HG03521 (cell line): ENCODE data around the gene OR5B21.

ENCODE experiments used
- ATAC-seq: cut with Tn5 transposase; IDR thresholded peaks from one replicate; pipeline ENCODE4 v1.9.1; 2021; ENCODE audit warnings: mild to moderate bottlenecking, moderate library complexity; ENCODE audit not compliant: unreplicated experiment

Gene OR5B21

DNA sequence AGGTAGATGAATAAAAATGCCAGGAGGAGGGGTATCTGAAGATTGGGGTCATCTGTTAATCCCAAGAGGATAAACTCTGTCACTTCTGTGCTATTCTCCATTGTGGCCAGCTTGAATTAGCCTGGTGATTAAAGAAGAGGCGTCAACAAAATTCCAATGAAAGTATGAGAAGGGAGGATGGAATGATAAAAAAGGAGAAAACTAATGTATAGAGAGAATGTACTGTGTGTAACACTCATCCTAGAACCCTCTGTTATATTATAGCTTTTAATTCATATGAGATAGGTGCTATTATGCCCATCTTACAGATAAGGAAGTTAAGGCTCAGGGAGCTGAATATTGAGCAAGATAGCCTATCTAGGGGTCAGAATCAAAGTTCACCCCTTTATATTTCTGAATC, at the start of gene OR5B21:
Gene OR5B21, minus strand, starts transcription at position 101 of the 400 bp plus-strand sequence. Its CDS starts 0 bp downstream, at position 101.
- ATAC-seq, result no peak

DNA sequence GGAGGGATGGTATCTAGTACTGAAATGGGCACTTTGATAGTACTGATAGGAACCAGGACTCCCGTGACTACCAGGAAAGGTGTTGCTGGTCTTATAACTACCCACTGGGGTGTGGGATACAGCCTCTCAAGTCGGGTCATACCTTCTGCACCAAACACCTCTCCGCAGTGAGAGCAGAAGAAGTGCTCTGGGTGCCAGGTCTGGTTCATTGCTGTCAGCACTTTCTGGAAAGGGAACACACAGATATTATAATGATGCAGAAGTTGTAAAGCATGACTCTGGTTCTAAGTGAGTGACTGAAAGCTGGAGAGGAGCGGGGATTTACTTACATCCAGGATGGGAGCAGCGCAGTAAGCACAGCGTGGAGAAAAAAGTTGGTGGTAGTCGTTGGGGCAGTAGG, 41.7 kb upstream of the OR5B21 start:
- ATAC-seq, result no peak

DNA sequence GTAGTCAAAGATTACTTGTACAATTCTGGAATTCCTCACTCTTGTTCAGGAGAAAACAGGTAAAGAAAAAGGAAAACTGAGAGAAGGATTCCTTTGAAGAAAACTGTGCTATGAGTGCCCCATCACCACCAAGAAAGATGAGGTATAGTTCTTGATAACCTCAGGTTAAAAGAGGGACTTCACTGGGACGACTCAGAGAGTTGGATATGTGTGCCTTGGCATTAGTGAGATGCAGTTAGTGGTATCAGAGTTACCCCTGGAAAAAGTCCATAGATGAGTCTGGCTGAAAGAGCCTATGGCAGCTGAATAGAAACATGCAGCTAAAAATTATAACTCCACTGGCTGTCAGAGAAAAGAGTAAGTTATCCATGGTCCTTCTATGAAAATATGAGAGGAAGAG, 38.9 kb upstream of the OR5B21 start:
- ATAC-seq, result no peak

DNA sequence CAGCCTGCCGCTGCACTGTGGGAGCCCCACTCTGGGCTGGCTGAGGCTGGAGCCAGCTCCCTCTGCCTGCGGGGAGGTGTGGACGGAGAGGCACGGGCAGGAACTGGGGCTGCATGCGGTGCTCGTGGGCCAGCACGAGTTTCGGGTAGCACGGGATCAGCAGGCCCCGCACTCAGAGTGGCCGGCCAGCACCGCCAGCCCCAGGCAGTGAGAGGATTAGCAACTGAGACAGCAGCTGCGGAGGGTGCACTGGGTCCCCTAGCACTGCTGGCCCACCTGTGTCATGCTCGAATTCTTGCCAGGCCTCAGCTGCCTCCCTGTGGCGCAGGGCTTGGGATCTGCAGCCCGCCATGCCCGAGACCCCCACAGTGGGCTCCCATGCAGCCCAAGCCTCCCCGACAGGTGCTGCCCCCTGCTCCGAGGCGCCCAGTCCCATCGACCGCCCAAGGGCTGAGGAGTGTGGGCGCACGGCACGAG, 24.0 kb upstream of the OR5B21 start:
- ATAC-seq, result no peak

DNA sequence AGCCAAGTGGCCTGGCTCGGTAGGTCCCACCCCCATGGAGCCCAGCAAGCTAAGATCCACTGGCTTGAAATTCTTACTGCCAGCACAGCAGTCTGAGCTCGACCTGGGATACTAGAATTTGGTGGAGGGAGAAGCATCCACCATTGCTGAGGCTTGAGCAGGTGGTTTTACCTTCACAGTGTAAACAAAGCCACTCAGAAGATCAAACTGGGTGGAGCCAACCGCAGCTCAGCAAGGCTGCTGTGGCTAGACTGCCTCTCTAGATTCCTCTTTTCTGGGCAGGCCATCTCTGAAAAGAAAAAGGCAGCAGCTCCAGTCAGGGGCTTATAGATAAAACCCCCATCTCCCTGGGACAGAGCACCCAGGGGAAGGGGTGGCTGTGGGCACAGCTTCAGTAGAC, 22.3 kb upstream of the OR5B21 start:
- ATAC-seq, result no peak

DNA sequence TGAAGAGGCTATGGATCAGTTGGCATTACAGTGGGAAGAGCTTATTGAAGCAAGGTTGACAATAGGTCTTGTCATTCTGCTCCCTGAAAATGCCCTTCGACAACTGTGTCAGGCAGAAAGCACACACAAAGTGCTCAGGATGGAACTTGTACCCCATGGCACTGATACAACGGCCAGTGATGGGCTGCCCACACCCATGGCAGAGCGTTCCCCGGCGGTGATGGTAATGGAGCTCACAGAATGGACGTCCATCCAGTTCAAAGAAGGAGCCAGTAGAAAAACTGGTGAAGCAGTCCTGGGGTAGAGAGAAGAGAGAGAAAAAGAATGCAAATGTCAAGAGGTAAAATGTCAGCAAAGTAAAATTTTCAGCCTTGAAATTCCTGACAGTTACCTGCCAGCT, 19.5 kb upstream of the OR5B21 start:
- no peak for ATAC-seq

DNA sequence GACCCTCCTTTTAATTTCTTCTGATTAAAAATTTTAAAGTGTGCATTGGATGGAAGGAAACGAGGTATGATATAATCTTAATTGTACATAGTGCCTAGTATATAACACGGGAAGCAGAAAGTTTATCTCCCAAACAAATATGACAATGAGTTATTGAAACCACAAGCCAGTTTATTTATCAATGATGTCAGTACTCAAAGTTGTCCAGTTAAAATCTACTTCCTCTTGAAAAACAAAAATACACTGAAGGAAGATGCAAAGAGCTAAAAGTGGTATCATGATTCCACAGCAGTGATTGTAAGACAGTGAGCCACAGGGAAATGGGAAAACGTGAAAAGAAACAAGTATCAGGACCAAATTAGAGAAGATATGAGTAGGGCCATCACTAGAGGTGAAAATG, 18.8 kb upstream of the OR5B21 start:
- ATAC-seq, result no peak

DNA sequence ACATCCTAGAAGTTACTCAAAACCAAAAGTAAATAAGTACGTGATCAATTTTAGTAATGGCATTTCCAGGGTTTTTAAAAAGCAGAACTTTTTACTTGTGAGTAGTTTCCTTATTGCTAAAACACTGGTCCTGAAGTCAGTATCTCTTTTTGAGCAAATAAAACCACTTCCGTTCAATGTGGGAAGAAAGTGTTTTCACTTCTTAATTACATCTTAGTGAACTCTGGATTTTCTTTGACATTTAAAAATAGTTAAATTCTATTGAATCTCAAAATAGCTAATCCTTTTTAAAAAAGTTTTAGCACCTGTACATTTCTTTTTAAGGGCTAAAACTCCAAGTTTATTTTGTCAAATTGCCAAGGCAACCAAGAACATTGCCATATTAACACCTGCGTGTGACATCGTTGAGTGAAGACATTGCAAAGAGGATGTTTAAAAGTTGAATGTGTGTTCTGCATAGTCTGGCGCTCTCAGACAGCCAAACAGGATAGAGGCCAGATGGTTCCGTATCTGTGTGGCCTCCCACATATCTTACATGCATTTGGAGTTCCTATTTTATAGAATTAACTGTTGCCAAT, 17.2 kb upstream of the OR5B21 start:
- peak; percentile 93 for ATAC-seq

DNA sequence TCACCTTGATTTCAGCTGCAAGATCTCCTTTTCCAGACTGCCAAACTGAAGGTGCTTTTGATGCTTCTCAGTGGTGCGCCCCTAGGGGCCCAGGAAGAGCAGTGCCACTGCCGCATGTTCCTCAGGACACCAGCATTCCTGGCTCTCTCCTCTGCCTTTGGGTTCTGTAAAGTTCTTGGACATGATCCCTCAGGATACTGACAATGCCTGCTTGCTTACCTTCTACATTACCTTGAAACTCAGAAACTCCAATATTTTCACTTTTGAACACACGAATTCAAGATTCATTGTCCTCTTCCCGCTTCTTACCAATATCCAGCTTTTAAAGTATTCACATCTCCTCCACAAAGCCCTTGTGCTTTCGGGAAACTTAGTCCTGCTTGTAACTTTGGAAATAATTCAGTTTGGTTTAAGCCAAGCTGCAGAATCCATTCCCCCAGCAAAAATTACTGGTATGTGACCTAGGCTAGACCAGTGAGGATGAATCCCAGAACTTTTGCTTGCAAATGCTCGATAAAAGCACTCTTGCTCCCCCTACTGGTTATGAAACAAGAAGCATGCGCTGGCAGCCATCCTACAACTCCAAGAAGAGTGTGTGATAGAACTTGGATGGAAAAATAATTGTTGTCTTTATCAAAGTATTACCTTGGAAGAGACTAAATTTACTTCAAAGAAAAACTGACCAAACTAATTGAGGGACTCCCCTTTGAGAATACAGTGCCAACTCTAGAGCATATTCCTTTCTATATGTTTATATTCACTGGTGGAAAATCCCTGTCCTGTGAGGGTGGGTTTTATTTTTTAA, 16.5 kb upstream of the OR5B21 start:
- ATAC-seq, result peak; percentile 27

DNA sequence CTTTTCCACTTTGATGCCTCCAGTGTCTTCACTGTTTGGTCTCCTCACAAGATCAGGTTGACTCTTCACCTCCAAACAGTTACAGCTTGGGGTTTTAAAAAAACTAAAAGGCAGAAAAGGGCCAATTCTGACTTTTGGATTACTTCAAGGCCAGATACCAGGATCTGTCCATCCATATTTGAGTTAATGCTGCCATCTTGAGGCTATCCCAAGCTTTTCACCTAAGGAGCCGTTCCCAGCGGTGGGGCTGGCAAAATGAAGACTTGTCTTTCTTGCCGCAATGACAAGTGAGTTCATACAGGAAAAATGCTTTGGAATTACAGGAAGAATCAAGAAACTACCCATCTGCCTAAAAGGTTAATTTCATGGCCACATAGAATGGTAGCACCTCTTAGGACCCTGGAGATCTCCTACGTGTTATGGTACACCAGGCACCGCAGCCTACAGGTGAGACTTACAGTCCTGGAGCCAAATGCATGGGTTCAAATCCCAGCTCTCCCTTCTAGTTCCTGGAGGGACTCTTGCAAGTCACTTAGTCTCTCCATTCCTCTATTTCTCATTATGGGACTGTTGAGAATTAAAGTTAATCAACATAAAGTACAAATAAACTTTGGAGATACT, 6.0 kb upstream of the OR5B21 start:
- no peak for ATAC-seq

DNA sequence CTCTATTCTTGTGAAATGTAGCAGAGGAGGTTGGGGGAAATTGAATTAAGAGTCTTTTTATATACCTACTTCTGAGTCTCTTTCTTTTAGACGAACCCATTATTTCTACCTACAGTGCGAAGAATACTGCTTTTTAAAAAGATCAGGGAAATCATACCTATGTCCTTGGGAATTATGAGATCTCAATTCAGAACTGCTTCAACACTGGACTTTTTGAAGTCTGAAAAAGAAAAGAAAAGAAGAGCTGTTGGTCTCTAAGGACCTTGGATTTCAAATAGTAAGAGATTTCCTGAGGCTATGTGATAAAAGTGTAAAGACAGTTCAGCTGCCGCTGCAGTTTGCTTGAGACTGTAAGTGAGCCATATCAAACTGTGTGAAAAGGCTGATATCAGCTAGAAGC, 3.7 kb upstream of the OR5B21 start:
- no peak for ATAC-seq

DNA sequence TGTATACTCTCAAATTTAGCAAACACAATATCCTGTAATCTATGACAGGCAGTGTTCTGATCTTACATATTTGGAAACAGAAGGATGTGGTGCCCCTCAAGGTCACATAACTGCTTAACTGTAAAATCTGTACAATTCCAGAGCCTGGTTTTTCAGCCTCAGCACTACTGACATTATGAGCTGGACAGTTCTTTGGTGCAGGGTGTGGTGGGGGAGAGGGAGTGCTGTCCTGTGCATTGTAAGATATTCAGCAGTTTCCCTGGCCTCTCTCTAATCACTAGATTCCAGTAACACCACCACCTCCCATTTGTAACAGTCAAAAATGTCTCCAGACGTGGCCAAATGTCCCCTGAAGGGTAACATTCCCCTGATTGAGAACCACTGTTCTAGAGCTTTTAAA, 1.8 kb upstream of the OR5B21 start:
- no peak for ATAC-seq

DNA sequence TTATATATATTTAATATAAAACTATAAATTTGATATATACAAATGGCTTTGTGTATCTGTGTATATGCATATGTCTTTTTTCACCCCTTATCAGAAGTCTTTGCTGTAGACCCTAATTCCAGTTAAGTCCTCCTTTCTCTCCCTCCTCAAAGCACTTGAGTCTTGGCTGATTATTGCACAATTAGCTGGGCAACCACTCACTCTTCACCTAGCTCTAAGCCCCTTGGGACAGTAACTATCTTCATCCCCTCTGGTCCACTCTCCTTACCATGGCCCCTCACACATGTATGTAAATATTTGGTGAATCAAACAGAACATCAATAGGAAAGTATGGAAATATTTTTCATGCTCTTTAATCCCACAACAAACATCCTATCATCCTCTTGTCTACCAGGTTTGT, 909 bp upstream of the OR5B21 start:
- no peak for ATAC-seq

DNA sequence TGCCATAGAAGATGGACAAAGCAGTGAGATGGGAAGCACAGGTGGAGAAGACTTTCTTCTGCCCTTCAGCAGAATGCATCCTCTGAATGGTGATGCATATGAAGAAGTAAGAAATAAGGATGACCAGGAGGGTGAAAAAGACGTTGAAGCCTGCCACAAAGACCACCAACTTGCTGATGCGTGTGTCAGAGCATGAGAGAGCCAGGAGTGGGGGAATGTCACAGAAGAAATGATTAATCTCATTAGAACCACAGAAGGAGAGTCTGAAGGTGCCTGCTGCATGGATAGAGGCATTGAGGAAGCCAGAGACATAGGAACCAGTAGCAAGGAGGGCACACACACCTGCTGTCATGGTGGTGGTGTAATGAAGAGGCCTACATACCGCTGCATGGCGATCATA, 550 bp downstream of the OR5B21 start:
- ATAC-seq, result no peak

DNA sequence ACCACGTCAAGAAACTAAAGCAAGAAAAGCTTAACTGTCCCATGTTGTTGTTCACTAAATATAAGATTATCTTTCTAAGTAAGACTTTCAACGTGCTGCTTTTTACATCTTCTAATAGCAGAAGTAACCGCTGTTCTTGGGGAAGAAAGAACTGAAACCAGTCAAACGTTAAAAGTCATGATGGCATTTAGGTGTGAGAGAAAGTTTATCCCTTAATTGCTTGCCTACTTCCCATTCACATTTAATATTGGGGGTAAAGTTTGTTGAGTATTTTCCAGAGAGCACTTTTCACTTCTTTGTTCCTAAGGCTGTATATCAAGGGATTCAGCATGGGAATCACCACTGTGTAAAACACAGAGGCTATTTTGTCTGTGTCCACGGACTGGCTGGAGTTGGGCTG, 970 bp downstream of the OR5B21 start:
- ATAC-seq, result no peak

DNA sequence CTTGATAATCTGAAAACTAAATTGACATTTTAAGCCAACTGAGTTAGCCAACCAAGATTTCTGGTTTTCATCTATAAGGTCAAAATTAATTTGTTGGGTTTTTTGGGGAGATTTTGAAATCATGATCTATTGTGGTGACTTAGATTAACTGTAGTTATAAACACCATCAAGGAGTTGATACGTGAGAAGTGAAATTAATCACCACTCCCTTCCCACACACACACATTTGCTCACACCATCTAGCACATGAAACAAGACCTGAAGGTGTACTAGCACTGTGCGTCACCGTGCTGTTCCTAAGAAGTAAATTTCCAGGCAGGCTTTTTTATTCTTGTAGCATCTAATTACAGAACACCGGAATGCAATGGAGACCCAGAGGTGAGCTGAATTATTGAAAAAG, 2.1 kb downstream of the OR5B21 start:
- no peak for ATAC-seq

DNA sequence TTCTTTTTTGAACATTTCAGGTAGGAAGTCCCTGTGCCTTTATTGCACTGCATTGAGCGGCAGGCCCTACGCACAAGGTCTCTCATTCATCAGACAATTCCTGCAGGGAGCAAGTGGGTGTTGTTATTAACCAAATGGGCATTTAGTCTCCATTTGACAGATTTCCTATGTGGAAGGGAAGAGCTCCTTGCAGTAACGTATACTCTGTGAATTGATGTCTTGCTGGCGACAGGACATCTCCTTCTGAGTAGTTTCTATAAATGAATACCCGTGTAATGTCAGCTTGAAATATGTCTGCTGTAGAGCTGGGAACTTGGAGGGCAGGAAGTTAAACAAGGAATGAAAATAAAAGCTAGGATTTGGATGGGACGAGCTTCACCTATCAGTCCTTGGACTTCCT, 3.7 kb downstream of the OR5B21 start:
- ATAC-seq, result no peak

DNA sequence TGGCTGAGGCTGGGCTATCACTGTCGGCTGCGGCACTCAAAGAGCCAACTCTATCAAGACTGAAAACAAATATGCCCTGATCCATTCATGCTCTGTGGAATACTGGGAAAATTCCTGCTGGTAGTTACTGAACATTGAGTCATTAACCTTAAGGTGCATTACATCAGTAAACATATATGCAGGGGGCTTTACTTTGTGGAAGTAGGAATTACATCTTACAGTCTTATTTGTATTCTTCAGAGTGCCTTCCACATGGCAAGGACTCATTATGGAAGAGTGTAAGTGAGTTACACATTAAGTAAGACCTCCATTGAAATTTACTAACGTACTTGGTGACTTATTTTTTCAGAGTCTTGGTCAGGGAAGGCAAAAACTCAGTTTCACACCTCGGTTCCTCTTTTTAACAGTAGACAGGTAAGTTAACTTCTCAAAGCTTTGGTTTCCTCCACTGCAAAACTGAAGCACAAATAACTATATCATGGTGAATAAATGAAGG, 4.5 kb downstream of the OR5B21 start:
- peak; percentile 93 for ATAC-seq

DNA sequence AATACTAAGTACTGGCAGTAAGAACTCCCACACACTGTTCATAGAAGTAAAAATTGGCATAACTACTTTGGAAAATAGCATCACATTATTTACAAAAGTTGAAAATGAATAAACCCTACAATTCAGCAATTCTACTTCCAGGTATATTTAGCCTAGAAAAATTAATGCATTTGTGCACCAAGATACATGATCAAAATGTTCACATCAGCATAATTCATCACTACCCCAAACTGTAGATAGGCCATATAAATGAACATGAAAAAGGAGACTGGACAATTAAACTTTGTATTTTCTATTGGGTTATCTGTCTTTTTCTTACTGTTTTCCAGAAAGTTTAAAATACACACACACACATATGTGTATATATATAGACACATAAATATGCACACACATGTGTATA, 5.9 kb downstream of the OR5B21 start:
- ATAC-seq, result no peak

DNA sequence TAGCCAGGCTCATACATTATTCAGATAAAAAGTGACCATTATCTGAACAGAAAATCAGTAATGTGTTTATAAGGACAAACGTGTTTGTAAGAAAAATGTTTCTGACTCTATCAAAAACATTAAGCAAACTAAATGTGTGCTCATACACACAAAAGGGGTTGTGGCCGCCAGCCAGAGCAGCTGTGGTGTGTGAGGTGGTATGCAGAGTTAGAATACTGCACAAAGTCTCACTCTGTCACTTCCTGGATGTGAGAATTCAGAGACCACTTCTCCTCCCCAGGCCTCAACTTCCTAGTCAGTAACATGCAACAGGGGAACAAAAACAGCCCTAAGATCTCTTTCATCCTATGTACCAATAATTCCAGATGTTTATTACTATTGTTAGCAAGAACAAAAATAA, 9.4 kb downstream of the OR5B21 start:
- ATAC-seq, result no peak

DNA sequence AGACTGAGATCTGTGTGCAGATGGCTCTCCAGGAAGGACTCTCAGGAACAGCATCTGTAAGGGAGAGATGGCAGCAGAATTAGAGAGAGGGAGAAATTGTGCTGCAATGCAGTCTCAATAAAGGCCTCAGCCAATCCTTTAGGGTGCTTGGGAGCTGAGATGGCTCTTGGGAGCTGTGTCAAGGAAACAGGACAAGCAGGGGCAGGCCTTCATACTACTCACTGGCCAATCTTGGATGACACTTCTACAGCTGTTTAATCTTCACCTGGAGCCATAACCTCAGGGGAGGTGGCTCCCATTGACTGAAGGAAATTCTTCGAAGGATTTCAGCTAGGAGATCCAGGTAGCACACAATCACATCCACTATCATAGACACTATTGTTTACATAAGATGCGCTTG, 10.0 kb downstream of the OR5B21 start:
- ATAC-seq, result no peak

DNA sequence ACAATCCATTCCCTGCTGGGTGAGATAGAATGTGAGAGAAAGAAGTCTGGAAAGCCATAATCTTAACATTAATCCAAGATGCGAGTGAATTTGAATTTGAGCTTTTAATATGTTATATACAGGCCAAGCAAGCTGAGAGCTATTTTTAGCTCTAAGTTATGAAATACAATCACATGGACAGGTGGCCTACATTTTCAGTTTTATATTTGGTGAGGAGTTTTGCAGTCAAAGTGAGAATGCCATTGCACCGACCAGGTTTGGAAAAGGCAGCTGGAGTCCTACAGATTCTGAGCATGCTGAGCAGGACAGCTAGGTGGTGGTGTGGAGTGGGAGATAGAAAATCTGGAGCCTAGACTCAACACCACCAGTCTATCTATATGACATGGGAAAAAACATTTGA, 12.0 kb downstream of the OR5B21 start:
- ATAC-seq, result no peak
